CMK (cell line): ENCODE measurements around the gene ZIC4.

Experiments
- DNase-seq: peaks from one replicate; pipeline ENCODE4 v3.0.0-alpha.2; 2010; ENCODE audit warnings: low read depth

Gene ZIC4

GRCh38 chr3:147354623-147355022, 51.7 kb downstream of the ZIC4 start:
- no peak for DNase-seq

- no peak for DNase-seq
These were observed 55.0 kb downstream of the ZIC4 start for GRCh38 chr3:147351301-147351700.

- DNase-seq, result no peak
These were observed 57.4 kb downstream of the ZIC4 start for GRCh38 chr3:147348976-147349375.

- no peak for DNase-seq
These were observed 62.4 kb downstream of the ZIC4 start for GRCh38 chr3:147343926-147344325.

- DNase-seq, result no peak
These were observed 64.6 kb downstream of the ZIC4 start for GRCh38 chr3:147341727-147342126.

- no peak for DNase-seq
These were observed 69.6 kb downstream of the ZIC4 start for GRCh38 chr3:147336543-147337278.
